Stimulated activated CD8-positive, alpha-beta memory T cell treated with anti-CD3 and anti-CD28 coated beads, Interleukin-4, amount 100 ng/mL, for 24 hours (primary cell): ENCODE measurements around the gene BMP3.
"Not testable (repeated sequence)": the region's sequence is repeated elsewhere in the genome, so short reads cannot be mapped to it uniquely, and the experiment has no call there.

ENCODE experiments used
- DNase-seq: peaks from one replicate; pipeline ENCODE4 v3.0.0-alpha.2; 2020; ENCODE audit warnings: low read depth

The BMP3 gene

GRCh38 chr4:81030061-81030980, at the start of gene BMP3:
Gene BMP3, plus strand, starts transcription at chr4:81030708. Its CDS starts 577 bp downstream, at chr4:81031285.
- DNase-seq, result no peak

- DNase-seq, result no peak
Measured at GRCh38 chr4:80986011-80986410, 44.5 kb upstream of the BMP3 start.

GRCh38 chr4:80989921-80990544, 40.5 kb upstream of the BMP3 start:
- no peak for DNase-seq

- DNase-seq, result no peak
Measured at GRCh38 chr4:80990851-80991250, 39.7 kb upstream of the BMP3 start.

- DNase-seq, result no peak
Measured at GRCh38 chr4:80999943-81000342, 30.6 kb upstream of the BMP3 start.

GRCh38 chr4:81003597-81004111, 26.9 kb upstream of the BMP3 start:
- DNase-seq, result no peak

GRCh38 chr4:81007417-81007816, 23.1 kb upstream of the BMP3 start:
- DNase-seq, result no peak

GRCh38 chr4:81016566-81016965, 13.9 kb upstream of the BMP3 start:
- not testable (repeated sequence) for DNase-seq

GRCh38 chr4:81019006-81019405, 11.5 kb upstream of the BMP3 start:
- DNase-seq, result no peak

GRCh38 chr4:81021142-81021944, 9.2 kb upstream of the BMP3 start:
- no peak for DNase-seq

GRCh38 chr4:81021981-81022380, 8.5 kb upstream of the BMP3 start:
- DNase-seq, result no peak

GRCh38 chr4:81023484-81023883, 7.0 kb upstream of the BMP3 start:
- DNase-seq, result no peak

GRCh38 chr4:81030981-81031791, 678 bp downstream of the BMP3 start:
- no peak for DNase-seq

GRCh38 chr4:81031796-81032551, 1.5 kb downstream of the BMP3 start:
- DNase-seq, result no peak

- DNase-seq, result no peak
Measured at GRCh38 chr4:81032771-81033684, 2.5 kb downstream of the BMP3 start.

GRCh38 chr4:81038636-81039350, 8.3 kb downstream of the BMP3 start:
- no peak for DNase-seq

- no peak for DNase-seq
Measured at GRCh38 chr4:81039351-81039972, 9.0 kb downstream of the BMP3 start.

- DNase-seq, result no peak
Measured at GRCh38 chr4:81040012-81040659, 9.6 kb downstream of the BMP3 start.
